PC-9 (cell line): ENCODE results near the gene ATP1A2. TPM values are rescaled to one million over a fixed set of nuclear protein-coding genes. Genes with fewer than 3 reads are reported as not detected.

Experiments used
- BruUV-seq: library from RNA; stranded (reverse); fragments of 400-500 nt; replicated peaks from 2 replicates; lab custom pipeline; 2021; lab: Mats Ljungman, UMichigan
- CTCF ChIA-PET: fragments of 300-600 bp; sonication (Branson Sonifier 250); formaldehyde crosslinking; loops from one replicate; lab custom pipeline; 2022; ENCODE audit warnings: antibody characterized with exemption; lab: Charles Lee
- POLR2A ChIA-PET: fragments of 300-600 bp; sonication (Branson Sonifier 250); formaldehyde crosslinking; loops from one replicate; lab custom pipeline; 2022; ENCODE audit warnings: antibody characterized with exemption; ENCODE audit not compliant: unreplicated experiment; lab: Charles Lee
- DNase-seq, 2 experiments: peaks; one replicate each; pipeline versions ENCODE4 v3.0.0 to v3.0.0-alpha.2; 2015 to 2022; ENCODE audit warnings: mixed read lengths in 1 of 2
- H2AFZ ChIP-seq: fragments of 200-600 bp; sonication (generic); 2 replicates; pipeline ENCODE4 v1.8.1; 2017; ENCODE audit warnings: antibody characterized with exemption
- H3F3A ChIP-seq: fragments of 200-600 bp; sonication (generic); 2 replicates; pipeline ENCODE4 v1.8.1; 2017; ENCODE audit warnings: antibody characterized with exemption, mild to moderate bottlenecking, low read depth; ENCODE audit not compliant: insufficient read depth
- H3K27ac ChIP-seq: fragments of 200-600 bp; sonication (generic); 2 replicates; pipeline ENCODE4 v1.6.1; 2016; ENCODE audit warnings: mixed run types
- H3K27me3 ChIP-seq: fragments of 200-600 bp; sonication (generic); 2 replicates; pipeline ENCODE4 v1.6.1; 2016; ENCODE audit warnings: low read depth, mixed run types; ENCODE audit not compliant: insufficient read depth
- H3K36me3 ChIP-seq: fragments of 200-600 bp; sonication (generic); 2 replicates; pipeline ENCODE4 v1.6.1; 2016; ENCODE audit warnings: low read depth, mixed run types
- H3K4me1 ChIP-seq: fragments of 200-600 bp; sonication (generic); replicated peaks from 2 replicates; pipeline ENCODE4 v1.6.1; 2016; ENCODE audit warnings: mixed run types; ENCODE audit not compliant: insufficient read depth
- H3K4me2 ChIP-seq: fragments of 200-600 bp; sonication (generic); 2 replicates; pipeline ENCODE4 v1.6.1; 2017; ENCODE audit warnings: mixed run types
- H3K4me3 ChIP-seq: fragments of 200-600 bp; sonication (generic); 2 replicates; pipeline ENCODE4 v1.6.1; 2016; ENCODE audit warnings: mixed run types
- H3K79me2 ChIP-seq: fragments of 200-600 bp; sonication (generic); 2 replicates; pipeline ENCODE4 v1.6.1; 2017; ENCODE audit warnings: low read depth, mixed run types
- H3K9me2 ChIP-seq: fragments of 200-600 bp; sonication (generic); 2 replicates; pipeline ENCODE4 v1.8.1; 2017; ENCODE audit warnings: mild to moderate bottlenecking; ENCODE audit not compliant: insufficient read depth
- H3K9me3 ChIP-seq: fragments of 200-600 bp; sonication (generic); 2 replicates; pipeline ENCODE4 v1.8.1; 2016; ENCODE audit warnings: low read depth; ENCODE audit not compliant: insufficient read depth
- H4K20me1 ChIP-seq: fragments of 200-600 bp; sonication (generic); 2 replicates; pipeline ENCODE4 v1.8.1; 2017; ENCODE audit not compliant: insufficient read depth
- CTCF ChIP-seq: fragments of 200-600 bp; sonication (generic); conservative IDR thresholded peaks from 2 replicates; pipeline ENCODE4 v1.6.1; 2017; ENCODE audit warnings: mixed run types, antibody characterized with exemption, mild to moderate bottlenecking, moderate library complexity
- EZH2 ChIP-seq: fragments of 200-600 bp; sonication (generic); IDR thresholded peaks from 2 replicates; pipeline ENCODE4 v1.8.0; 2017; ENCODE audit warnings: antibody characterized with exemption, low read depth
- intact Hi-C: fragments of 100-400 bp; cut with micrococcal nuclease; formaldehyde crosslinking; loops from one replicate; pipeline ENCODE4 v1.10.0; 2022; ENCODE audit not compliant: unreplicated experiment
- total RNA-seq: library from RNA; stranded (reverse); gene quantifications from 2 replicates; pipeline ENCODE4 v1.2.3, GENCODE V29; 2021

Gene ATP1A2
- total RNA-seq, 1 experiment from 2014 or later = 1.1 TPM

GRCh38 chr1:160105155-160105554, 10.4 kb upstream of the ATP1A2 start:
- H3K9me3 ChIP-seq = no peaks in the 10 kb centered on the region
- peaks cover 12% of the 10 kb centered on the region; the same call in 1 of the 2 replicates for H3F3A ChIP-seq
- intact Hi-C loops = no loop called here
- H2AFZ ChIP-seq = no peak overlapping the region
- peaks cover 27% of the 10 kb centered on the region for H3K4me1 ChIP-seq
- no peaks in the 10 kb centered on the region for H3K79me2 ChIP-seq
- no peak overlapping the region for H3K4me3 ChIP-seq
- H3K27me3 ChIP-seq = no peaks in the 10 kb centered on the region
- no peaks in the 10 kb centered on the region for H4K20me1 ChIP-seq
- ChIA-PET CTCF (no interaction called here), POLR2A (no interaction called here)
- H3K4me2 ChIP-seq = no peak overlapping the region
- TF ChIP-seq CTCF (no peak), EZH2 (no peak)
- no peak overlapping the region for H3K27ac ChIP-seq
- BruUV-seq = no TSS peak
- DNase-seq = no peak
- H3K36me3 ChIP-seq = no peaks in the 10 kb centered on the region
- no peaks in the 10 kb centered on the region for H3K9me2 ChIP-seq

GRCh38 chr1:160107512-160107911, 8.0 kb upstream of the ATP1A2 start:
- H3K9me2 ChIP-seq = no peaks in the 10 kb centered on the region
- H3K27ac ChIP-seq = no peak overlapping the region
- peaks cover 10% of the 10 kb centered on the region; the same call in 1 of the 2 replicates for H3F3A ChIP-seq
- H3K4me2 ChIP-seq = no peak overlapping the region
- ChIA-PET CTCF (no interaction called here), POLR2A (interaction anchor here (0.6 kb wide), 1 partner anchor 67 kb away, joined by 4 read pairs; no protein-coding TSS in a partner anchor)
- DNase-seq = no peak
- TF ChIP-seq CTCF = no peak
- TF ChIP-seq EZH2 = no peak
- H3K9me3 ChIP-seq = no peaks in the 10 kb centered on the region
- H2AFZ ChIP-seq = no peak overlapping the region
- no peak overlapping the region for H3K4me3 ChIP-seq
- no TSS peak for BruUV-seq
- intact Hi-C loops = no loop called here
- no peaks in the 10 kb centered on the region for H4K20me1 ChIP-seq
- no peaks in the 10 kb centered on the region for H3K27me3 ChIP-seq
- peaks cover 25% of the 10 kb centered on the region for H3K4me1 ChIP-seq
- no peaks in the 10 kb centered on the region for H3K79me2 ChIP-seq
- H3K36me3 ChIP-seq = no peaks in the 10 kb centered on the region

- H3K4me3 ChIP-seq = no peak overlapping the region
- ChIA-PET CTCF (interaction anchor here (0.5 to 1.5 kb wide), 4 partner anchors 16 to 1121 kb away, joined by 3 to 9 read pairs (median 4); no protein-coding TSS in a partner anchor), POLR2A (no interaction called here)
- peak overlapping the region; percentile 48 for H3K4me2 ChIP-seq
- peaks cover 10% of the 10 kb centered on the region; the same call in 1 of the 2 replicates for H3F3A ChIP-seq
- BruUV-seq = no TSS peak
- peak overlapping the region; percentile 45 for H2AFZ ChIP-seq
- H3K4me1 ChIP-seq = peaks cover 25% of the 10 kb centered on the region
- DNase-seq = peak in 1 of 2 experiments; percentile 51
- TF ChIP-seq CTCF = peak; percentile 69; the same call in 1 of the 2 replicates
- no peak for TF ChIP-seq EZH2
- H3K79me2 ChIP-seq = no peaks in the 10 kb centered on the region
- H4K20me1 ChIP-seq = no peaks in the 10 kb centered on the region
- no peaks in the 10 kb centered on the region for H3K36me3 ChIP-seq
- no peaks in the 10 kb centered on the region for H3K9me3 ChIP-seq
- intact Hi-C loops = no loop called here
- H3K27ac ChIP-seq = peak overlapping the region; percentile 18
- no peaks in the 10 kb centered on the region for H3K9me2 ChIP-seq
- no peaks in the 10 kb centered on the region for H3K27me3 ChIP-seq
These were observed 6.5 kb upstream of the ATP1A2 start for GRCh38 chr1:160108888-160109662.
